GM21423 (cell line): ENCODE measurements around the gene HLA-B.

Source experiments
- ATAC-seq: cut with Tn5 transposase; IDR thresholded peaks from one replicate; pipeline ENCODE4 v1.9.1; 2021; ENCODE audit warnings: mild to moderate bottlenecking, moderate library complexity; ENCODE audit not compliant: unreplicated experiment

The HLA-B gene

DNA sequence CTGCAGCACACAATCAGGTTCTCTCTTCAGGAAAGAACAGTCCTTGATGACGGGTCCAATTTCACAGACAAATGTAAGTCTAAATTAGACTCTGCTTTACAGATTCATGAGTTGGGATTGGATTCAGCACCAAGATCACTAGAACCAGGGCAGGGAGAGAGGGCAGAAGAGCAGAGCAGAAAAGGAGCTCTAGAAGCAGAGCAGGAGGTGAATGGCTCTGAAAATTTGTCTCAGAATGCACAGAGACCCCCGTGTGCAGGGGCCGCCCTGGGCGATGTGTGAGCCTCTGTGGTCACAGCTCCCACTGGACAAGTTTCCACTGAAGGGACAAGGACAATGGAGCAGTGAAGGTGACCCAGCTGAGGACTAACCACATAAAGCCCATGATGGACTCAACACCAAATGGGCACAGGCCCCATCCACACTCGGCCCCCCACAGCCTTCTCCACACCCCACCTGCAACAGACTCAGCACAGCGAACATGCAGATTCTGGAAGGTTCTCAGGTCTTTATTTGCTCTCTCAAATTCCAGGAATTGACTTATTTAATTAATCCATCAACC is 3.5 kb downstream of the HLA-B start:
- ATAC-seq = no peak

DNA sequence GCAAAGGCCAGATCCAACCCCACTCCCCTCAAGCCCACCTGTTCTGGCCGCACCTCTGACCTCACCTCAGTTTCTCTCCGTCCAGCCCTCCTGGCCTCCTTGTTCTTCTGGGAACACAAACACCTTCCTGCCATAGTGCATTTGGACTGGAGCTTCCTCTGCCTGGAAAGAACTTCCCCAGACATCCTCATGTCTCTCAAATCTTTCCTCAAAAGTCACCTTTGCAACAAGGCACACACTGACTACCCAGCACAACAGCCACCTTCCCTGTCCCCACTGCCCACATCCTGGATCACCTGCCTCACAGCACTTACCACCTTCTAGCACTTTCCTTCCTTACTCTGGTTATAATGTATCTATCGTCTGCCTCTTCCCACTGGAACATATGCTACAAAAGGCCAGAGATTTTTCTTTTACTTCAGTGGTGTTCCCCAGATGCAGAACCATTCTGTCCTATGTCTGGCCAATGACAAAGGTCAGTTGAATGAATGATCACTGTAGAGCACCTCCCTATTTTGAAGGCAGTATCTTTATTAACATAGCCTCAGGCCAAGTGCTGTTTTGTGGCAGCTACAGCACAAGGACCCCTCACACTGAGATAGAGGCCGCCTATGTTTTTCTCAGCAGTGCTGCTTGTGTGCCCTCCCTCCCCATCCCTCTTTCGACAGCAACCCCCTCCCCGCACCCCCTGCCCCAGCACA is 4.1 kb downstream of the HLA-B start:
- no peak for ATAC-seq

DNA sequence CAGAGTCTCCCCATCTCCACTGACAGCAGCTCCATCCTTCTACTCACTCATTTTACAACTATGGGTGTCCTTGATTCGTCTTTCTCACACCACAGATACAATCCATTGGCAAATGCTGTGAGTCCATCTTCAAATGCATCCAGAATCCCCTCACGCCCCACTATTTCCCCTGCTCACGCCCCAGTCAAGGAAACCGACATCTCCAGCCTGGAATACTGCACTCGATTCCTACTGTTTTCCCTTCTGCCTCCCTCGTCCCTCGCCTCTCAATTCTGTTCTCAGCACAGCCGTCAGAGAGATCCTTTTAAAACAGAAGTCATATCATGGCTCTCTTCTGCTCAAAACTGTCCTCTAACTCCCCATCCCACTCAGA is 4.7 kb downstream of the HLA-B start:
- ATAC-seq = no peak

DNA sequence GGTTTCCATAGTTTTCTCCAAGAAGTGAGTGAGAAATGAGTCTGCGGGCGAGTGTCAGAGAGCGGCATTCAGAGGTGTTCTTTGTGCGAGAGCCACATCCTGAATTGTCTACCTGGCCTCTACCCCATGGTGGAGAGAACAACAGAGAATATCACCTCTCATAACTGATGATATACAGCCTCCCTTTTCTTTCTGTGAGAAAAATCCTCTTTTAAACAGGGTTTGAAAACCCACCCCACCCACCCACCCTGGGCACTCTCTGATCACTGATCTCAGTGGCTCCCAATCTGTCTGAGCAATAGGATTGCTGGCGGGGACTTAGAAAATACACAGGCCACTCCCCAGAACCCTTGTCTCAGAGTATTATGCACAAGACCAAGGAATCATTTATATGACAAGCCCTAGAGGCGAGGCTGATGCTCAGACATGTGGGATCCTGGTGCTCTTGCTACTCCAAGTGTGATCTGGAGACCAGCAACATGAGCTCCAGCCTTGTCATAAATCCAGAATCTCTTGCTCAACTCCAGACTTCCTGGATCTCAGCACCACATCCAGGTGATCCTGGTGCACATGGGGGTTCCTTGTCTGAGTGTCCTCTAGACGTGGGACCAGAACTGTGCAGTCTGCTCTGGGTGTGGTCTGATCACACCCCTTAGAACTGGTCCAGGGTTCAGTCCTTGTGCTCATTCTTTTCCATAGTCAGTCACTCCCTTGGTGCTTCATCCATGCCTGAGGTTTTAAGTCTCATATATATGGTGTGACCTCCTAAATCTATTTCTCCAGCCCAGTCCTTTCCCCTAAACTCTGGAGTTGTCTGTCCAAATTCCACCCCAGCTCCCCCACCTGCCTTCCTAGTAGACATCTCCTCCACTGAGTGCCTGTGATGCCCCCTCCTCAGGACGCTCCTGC is 5.3 kb downstream of the HLA-B start:
- no peak for ATAC-seq

DNA sequence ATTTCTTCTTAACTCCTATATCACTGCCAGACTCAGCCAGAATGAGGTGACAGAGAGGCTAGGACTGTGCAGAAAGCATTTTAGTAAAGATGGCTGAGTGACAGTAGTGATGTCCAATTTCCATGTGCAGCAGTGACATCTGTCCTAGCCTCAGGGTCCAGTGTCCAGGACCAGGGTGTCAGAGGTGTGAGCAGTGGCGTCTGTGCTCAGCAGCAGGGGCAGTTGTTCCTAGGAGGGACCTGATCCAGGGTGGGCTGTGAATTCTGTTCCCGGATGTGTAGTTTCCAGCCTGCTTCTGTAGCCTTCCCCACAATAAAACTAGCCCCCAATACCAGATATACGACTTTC is 6.0 kb downstream of the HLA-B start:
- ATAC-seq = no peak

DNA sequence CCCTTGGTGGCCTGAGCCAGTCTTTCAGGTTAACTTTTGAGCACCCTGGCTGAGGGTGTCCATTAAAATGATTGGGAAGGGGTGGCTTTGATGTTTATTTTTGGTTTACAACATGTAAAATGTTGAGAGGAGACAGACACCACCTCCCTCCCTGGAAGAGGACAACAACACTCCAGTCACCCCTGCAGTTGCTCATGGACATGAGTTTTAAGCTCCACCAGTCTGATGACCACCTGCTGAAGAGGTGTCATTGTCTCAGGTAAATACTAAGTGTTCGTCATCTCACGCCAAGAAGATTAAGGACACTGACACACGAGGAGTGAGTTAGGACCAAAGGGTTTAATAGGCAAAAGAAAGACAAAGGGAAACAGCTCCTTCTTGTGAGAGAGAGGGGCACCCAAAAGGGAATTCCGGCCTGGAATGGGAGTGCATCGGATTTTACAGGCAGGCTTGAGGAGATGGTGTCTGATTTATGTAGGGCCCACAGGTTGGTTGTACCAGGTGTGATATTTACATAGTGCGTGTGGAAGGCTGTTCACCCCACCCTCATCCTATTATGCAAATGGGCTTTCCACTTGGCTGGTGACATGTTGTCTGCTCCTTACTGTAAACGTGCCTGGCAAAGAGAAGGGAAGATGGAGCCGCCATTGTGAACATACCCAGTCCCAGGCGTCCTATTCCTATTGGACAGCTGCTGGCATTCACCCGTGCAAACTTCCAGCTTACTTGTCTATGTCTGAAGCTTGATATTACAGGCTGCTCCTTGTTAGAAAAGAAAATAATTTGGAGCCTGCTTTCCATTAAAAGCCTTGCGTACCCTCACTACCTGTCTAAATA is 6.6 kb downstream of the HLA-B start:
- ATAC-seq = no peak

DNA sequence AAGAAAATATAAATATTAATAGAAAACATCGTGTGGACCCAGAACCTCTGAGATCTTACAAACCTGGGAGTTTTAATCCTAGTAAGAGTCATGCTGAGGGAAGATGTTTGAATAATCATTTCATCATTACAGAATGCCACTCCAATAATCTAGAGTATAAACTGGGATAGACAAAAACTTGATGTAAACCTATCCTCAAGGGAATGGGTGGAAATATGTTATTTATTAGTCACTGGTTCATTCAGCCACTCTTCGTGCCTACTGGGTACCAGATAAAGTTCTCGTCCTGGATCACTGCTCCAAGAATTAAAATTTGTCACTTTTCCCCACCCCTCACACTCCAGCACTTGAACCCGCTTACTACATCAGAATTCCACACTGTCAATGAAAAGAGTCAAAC is 7.7 kb downstream of the HLA-B start:
- no peak for ATAC-seq

DNA sequence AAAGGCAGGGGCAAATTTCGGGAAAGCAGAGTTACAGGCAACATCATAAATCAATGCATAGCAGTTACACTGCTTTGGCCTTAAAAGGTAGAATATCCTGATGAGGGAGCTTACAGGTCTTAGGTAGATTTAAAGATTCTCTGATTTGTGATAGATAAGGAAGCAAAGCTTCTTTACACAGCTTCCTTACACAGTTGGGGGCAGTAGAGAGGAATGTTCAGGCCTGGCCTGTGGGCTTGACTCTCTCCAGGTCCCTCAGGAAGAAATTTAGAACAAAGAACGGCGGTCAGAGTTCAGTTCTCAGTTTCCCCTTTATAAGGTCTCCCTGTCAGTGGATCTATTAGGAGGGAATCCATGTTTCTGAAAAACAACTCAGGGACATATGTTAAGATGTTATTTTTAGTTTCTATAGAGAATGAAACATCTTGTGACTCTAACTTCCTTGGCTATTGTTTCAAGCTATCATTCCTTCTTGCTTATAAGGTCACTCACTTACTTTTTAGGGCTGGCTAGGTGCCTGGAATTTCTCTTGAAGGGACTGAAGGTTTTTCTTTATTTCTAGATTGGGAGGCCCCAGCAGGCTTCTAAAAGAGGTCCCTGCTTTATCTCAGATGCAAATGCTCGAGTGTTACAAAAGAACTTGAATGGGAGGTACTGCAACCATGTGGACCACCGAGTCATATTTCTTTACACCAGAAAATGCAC is 11.8 kb downstream of the HLA-B start:
- no peak for ATAC-seq

DNA sequence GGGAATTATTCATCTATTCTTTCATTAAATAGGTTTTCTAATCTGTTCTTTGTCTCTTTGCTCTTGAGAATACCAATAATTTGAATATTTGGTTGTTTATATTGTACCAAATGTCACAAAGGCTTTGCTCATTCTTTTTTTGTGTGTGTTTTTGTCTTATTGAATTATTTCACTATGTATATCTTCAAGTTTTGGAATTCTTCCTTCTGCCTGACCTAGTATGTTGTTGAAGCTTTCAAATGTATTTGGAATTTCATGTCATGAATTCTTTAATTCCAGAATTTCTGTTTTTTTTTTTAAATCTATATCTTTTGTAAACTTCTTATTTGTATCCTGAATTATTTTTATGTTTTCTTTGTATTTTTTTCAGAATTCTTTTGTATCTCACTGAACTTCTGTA is 16.8 kb downstream of the HLA-B start:
- ATAC-seq = no peak

DNA sequence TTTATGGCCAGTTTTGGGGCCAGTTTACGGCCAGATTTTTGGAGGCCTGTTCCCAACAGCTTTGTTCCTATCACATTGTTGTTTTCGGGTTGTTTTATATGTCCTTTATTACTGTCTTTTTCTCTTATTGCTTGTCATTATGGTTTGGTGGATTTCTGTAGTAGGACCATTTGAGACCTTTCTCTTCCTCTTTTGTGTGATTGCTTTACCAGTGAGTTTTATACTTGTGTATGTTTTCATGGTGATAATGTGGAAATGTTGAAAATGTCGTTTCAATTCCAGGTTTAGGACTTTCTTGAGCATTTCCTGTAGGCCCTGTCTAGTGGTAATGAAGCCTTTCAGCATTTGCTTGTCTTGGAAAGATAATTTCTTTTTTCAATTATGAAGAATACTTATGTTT is 17.8 kb downstream of the HLA-B start:
- ATAC-seq = no peak

DNA sequence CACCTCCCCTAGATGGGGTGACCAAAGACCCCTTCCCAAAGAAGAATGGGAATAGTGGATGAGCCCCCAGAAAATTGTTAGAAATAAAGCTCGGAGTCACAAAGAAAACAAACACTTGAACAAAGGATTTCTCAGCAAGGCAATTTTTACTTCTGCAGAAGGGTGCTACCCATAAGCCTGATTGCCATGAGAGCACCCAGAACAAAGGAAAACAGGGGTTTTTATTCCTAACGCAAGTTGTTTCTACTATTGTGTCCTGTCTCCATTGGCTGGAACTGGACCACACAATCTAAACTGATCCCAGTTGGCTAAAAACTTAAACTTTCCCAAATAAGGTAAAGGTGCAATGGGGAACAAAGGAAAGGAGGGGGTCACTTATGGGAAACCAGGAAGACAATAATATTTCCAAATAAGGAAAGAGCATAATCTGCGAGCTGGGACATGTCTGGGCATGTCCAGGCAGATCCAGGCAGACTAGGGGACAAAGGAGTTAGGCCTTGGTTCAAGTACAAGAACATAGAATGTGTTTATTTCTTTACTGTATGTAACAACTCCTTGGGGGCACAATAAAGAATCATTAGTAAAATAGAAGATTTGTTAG is 20.0 kb downstream of the HLA-B start:
- no peak for ATAC-seq

DNA sequence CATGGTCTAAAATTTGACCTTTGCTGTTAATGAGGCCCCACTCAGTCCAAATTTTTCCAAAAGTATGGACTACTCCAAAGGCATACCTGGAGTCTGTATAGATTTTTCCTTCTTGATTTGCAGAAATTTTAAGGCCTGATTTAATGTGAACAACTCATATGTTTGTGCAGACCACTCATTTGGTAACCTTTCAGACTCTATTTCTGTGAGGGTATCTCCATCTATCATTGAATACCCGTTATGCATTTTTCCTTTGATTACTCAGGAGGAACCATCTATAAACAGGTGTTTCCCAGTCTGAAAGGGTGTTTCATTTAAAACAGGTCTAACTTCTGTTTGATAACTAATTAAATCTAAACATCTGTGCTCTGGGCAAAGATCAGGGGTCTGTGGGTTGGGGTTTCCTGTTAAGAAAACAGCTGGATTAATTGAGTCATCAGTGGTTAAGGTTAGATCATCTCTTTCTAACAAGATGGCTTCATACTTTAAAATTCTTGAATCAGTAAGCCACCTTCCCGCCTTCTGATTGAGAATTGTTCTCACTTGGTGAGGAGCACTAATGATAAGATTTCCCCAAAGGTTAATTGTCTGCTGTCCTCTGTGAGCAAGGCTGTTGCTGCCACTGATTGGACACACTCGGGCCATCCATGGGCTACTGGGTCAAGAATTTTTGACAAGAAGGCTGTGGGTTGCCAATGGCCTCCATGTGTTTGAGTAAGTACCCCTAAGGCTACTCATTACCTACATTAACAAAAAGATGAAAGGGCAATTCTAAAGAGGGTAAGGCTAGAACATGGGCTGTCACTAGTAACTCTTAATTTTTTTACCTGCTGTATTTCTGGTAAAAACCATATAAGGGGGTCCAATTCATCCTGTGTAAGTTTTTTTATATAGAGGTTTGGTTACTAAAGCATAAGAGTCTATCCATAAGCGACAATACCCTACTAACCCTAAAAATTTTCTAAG is 24.1 kb downstream of the HLA-B start:
- no peak for ATAC-seq

DNA sequence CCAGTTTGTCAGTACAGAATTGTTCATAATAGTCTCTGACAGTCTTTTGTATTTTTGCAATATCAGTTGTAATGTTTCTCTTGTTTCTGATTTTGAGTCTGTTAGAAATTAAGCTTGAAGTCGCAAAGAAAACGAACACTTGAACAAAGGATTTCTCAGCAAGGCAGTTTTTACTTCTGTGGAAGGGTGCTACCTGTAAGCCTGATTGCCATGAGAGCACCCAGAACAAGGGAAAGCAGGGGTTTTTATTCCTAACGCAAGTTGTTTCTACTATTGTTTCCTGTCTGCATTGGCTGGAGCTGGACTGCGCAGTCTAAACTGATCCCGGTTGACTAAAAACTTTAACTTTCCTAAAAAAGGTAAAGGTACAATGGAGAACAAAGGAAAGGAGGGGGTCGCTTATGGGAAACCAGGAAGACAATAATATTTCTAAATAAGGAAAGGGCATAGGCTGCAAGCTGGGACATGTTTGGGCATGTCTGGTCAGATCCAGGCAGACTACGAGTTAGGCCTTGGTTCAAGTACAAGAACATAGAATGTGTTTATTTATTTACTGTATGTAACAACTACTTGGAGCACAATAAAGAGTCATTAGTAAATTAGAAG is 28.5 kb downstream of the HLA-B start:
- no peak for ATAC-seq

DNA sequence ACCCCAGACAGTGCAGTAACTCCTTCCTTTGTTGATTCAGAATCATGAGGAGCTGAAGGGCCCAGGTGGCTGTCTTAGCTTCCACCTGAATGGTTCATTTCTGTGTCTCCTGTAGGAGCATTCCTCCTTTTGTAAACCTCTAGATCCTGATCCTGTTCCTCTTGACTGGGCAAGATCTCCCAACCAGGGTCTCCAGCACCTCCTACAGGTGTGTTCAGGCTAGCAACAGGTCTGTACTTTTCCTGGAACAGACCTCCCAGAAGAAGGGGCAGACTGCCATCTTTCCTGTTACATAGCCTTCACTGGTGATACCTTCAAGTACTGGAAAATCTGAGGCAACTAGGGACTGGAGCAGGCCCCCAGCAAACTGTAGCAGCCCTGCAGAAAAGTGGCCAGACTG is 35.2 kb downstream of the HLA-B start:
- no peak for ATAC-seq

DNA sequence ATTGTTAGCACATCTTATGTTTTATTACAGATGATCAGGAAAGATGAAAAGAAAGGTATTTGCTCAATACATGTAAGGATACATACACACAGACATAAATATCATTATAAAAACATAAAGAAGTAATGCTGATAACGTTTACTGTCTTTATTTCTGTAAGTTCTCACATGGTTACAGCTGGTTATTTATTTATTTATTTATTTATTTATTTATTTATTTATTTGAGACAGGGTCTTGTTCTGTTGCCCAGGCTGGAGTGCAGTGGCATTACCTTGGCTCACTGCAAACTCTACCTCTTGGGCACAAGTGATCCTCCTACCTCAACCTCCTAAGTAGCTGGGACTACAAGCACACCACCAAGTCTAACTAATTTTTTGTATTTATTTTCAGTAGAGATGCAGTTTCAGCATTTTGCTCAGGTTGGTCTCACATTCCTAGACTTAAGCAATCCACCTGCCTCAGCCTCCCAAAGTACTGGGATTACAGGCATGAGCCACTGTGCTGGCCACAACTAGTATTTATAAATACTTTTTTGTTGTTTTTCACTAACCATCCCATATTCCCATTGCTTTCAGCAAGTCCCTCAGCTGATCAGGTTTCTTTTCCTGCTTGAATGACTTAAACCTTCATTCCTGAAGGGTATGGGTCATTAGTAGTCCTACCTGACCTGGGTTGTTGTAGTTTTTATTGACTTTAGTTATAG is 35.8 kb downstream of the HLA-B start:
- no peak for ATAC-seq

DNA sequence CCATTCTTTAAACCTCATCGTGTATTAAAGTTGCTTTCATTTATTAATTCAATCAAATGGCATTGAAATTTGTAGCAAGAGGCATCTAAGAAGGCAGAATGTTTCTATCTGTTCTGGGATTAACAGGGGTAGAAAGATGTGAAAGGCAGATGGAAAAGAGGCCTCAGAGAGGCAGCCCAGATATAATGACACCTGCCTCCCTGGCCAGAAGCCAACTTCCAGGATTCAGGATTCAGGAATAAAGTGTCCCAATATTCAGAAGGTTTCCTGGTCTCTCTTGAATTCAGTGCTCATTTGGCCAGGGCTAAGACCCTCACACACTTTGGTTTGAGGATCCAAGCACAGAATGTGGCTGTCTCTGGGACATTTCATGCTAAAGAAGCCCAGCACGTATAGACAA is 39.9 kb downstream of the HLA-B start:
- ATAC-seq = no peak

DNA sequence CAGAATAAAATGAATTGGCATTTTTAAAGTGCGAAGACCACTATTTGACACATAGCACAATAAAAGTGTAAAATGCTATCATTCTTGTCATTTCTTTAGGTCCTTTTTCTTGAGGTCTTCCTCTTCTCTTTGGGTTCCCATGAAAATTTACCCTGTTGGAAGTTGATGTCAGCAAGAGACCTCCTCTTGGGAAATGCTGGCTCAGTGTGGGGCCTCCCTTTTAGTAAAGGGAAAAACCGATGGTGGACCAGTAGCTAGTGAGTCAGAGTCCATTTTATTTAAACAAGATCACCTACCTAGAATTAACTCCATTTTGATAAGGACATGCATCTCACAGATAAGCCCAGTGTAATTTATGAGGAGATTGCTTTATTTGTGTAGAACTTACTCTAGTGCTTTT is 47.3 kb downstream of the HLA-B start:
- no peak for ATAC-seq

DNA sequence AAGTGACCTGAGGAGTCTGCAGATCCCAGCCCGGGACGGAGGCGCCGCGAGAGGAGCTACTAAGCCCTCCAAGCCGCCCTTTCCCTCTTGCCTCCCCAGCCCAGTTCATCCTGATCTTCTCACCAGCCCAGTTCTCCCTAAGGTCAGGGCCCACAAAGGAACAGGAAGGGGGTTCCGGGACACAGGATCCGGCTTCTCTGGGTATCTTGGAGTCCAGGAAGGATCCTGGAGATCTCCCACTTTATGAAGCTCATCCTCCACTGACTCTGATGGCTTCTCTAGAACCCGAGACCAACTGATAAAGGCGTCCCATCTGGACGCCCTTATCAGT is 48.2 kb downstream of the HLA-B start:
- ATAC-seq = no peak
